Limb (tissue), 2 donors: Measurements from ENCODE around the gene UGDH.
A peak's percentile ranks its signal among the peaks of the same experiment; 100 is the strongest.
"Not testable (repeated sequence)": the region's sequence is repeated elsewhere in the genome, so short reads cannot be mapped to it uniquely, and the experiment has no call there.

Experiments used
- DNase-seq, 2 donors: peaks; one replicate each; pipeline ENCODE4 v3.0.0-alpha.2; 2016; ENCODE audit errors: extremely low spot score in 2 of 2

Gene UGDH

GRCh38 chr4:39529534-39529933 lies 2.3 kb upstream of the UGDH start:
- no peak for DNase-seq

GRCh38 chr4:39528061-39528465 lies 824 bp upstream of the UGDH start:
- peak in 1 of 2 donors; percentile 40 for DNase-seq

DNA sequence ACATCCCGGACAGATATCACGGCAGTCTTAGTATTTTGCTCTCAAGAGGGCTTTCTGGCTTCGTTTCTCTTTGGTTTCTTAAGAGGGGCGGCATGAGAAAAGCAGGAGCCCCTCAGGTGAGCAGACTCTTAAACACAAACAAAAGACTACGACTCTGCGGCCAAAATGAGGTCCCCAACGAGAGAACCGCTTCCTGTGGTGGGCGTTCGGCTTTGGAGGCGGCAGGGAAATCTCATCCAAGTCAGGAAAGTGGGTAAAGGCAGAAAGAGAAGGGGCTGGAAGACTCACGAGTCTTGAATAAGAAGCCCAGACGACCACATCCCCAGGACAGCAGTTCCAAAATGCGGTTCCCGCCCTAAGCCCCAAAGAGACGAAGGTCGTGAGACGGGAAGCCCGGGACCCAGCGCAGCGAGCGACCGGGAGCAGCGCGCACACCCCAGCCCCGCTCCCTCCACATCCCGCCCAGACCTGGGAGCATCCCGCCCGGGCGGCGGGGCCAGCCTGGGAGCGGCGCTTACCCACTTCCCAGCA lies 409 bp downstream of the UGDH start:
- DNase-seq, result no peak

DNA sequence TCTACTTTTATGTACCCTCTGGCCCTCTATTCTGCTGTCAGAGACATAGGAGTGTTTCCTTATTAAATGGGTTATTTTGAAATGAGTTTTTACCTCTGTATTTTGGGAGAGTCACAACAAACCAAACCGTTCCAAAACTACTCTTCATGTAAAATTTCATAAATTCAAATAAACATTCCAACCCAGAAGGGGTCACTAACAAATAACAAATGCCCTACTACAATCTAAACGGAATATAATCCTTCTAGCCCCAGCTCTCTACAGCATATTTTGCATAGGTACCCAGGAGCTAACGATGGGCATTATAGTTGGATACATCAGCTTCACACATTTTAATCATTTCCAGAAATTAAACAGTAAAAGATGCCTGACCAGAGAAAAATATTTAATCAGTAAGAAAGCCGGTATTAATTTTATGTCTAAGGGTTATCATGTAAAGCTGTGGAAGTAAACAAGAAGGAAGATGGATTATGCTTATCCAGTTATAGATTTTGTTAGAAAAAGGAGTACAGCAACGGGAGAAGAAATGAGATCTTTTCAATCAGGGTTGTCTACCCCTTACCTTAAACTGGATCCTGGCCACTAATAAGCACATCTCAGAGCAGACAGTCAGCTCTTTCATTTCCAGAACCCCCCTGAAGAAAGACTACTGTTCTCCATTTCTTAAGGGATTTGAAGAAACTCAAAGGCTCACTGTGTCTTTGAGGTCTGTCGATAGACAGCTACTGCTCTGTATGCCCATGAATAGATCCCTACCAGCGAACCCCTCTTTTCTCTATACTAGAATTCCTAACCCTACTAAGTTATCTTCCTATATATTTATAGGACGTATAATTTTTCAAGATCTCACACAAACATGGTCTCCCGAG lies 1.2 kb downstream of the UGDH start:
- no peak for DNase-seq

DNA sequence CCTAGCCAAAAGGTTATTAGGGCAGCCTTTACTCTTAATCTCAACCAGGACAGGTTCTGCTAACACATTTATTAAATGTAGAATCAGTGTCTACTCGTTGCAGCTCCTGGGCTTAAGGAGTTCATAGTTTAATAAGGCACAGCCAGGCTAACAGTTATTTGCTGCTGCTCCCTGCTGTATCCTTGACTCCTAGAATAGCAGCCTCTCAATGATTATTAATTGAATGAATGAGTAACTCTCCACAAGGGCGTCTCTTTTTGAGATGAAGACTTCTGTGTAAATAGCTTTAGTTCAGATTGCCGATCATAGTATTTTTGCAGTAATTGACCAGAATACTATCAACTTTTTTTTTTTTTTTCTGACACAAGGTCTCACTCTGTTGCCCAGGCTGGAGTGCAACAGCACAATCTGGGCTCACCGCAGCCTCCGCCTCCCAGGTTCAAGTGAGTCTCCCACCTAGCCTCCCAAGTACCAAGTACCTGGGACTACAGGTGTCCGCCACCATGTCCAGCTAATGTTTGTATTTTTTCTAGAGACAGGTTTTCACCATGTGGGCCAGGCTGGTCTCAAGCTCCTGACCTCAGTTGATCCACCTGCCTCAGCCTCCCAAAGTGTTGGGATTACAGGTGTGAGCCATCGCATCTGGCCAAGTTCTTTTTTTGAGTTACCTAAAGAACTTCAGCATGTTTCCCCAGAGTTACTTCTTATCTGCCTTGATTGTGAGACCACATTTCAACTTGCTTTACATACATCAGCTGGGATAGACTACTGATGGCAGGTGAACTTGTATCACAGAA lies 2.9 kb downstream of the UGDH start:
- DNase-seq, result no peak

DNA sequence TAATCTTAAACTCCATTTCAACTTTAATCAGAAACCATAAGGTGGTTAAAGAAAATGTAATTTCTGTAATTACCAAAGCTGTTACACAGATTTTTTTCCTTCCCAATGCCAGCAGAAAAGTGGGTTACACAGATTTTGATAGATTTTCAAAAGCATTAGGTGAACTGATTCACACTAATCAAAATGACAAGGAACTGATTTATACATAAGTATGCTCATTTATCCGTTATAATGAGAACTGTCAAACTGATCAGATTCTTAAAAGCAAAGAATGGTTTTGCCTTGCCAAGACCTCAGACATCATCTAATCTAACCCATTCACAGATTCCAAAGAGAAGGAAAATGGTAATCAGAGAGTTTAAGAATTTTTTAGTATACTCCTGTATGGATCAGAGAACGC lies 5.2 kb downstream of the UGDH start:
- DNase-seq, result no peak

DNA sequence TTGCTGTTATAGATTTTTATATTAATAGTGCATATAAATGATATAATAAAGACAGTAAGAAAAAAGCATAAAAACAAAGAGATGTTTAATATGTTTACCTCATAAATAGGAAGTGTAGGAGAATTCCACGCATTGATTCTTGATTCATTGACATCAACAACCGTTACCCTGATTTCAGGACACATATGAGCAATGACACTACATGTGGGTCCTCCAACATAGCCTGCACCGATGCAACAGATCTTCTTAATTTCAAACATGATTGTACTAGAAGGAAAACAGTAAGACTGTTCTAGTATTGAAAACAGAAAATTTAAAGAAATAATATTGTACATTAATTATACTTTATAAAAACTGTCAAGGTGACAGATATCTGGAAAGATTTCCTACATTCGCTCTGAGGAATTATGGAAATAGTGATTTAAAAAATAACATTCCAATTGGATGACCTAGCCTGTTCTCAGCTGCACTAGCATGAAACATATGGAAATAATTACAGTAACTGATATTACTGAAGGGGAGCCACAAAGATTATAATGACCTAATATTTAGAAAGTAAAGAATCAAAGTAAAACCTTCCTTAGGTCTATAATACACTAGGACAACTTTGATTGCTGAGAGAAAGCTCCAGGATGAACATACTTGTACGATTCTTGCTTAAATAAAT lies 5.9 kb downstream of the UGDH start:
- DNase-seq, result peak in 1 of 2 donors; percentile 63

DNA sequence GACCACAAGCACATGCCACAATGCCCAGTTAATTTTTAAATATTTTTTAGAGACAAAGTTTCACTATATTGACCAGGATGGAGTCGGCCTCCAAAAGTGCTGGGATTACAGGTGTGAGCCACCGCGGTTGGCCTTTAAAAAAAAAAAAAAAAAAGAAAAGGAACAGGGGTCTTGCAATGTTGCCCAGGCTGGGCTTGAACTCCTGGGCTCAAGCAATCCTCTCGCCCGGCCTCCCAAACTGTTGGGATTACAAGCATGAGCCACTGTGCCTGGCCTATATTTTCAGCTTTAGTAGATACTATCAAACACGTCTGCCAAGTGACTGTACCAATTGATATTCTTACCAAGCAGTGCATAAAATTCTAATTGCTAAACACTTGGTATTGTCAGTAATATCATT lies 8.8 kb downstream of the UGDH start:
- DNase-seq, result no peak

- no peak for DNase-seq
Measured at GRCh38 chr4:39516407-39516966, 10.8 kb downstream of the UGDH start.

DNA sequence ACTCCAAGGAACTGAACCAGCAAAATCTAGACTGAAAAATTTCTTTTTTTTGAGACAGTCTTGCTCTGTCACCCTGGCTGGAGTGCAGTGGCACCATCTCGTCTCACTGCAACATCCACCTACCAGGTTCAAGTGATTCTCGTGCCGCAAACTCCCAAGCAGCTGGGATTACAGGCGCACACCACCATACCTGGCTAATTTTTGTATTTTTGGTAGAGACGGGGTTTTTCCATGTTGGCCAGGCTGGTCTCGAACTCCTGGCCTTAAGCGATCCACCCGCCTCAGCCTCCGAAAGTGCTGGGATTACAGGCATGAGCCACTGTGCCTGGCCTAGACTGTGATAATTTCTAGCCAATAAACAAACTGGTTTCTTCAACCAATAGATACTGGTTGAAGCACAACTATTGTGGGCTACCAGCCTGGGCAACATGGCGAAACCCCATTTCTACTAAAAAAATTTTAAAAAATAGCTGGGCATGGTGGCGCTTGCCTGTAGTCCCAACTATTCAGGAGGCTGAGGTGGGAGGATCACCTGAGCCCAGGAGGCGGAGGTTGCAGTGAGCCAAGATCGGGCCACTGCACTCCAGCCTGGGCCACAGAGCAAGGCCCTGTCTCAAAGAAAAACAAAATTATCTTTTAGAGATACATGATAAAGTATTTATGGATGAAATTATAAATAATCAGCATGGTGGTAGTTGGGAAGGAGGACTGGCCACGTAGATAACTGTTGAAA lies 11.4 kb downstream of the UGDH start:
- DNase-seq, result not testable (repeated sequence)

DNA sequence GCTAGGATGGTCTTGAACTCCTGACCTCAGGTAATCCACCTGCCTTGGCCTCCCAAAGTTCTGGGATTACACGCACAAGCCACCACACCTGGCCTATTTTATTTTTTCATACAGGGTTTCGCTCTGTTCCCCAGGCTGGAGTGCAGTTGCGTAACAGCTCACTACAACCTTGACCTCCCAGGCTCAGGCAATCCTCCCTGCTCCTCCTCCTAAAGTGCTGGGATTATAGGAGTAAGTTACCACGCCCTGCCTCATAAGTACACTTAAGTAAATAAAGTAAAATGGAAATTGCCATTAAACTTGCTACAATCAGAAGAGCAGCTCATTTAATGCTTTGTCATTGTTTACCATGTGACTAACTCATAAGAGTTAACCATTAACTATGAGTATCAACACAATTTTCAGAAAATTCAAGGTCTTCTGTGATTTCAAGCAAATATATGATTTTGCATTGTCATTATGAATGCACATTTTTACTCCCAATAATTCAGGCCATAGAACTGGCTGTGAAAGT lies 12.3 kb downstream of the UGDH start:
- no peak for DNase-seq

DNA sequence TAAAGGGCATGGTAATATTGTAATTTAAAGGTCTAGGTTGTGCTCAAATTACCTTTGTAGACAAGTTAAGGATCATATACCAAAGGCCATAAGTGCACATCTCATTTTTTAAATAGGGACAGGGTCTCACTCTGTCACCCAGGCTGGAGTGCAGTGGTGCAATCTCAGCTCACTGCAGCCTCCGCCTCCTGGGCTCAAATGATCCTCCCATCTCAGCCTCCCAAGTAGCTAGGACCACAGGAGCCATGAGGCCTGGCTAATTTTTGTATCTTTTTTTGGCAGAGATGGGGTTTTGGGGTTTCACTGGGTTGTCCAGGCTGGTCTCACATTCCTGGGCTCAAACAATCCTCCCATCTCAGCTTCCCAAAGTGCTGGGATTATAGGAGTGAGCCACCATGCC lies 13.0 kb downstream of the UGDH start:
- DNase-seq, result not testable (repeated sequence)

DNA sequence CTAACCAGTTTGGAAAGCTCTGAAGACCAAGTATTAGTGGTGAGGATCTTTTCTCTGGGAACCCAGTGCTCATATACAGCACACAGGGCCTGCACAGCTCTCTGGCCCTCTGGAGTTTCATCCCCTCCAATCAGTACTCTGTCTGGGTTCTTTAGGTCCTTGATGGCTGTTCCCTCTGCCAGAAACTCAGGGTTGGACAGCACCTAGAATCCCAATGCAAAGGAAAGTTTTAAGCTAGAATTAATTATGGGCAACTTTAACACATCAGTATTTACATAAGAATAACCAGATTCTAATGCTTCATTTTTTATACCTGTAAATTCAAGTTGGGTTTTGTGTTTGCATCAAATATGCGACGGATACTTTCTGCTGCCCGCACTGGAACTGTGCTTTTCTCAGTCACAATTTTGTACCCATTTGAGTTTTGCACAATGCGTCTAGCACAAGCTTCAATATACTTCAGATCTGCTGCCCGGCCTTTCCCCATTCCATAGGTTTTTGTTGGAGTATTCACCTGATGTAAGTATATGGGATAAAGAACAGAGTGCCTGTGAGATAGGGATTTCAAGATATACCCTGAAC lies 16.8 kb downstream of the UGDH start:
- DNase-seq, result no peak

- DNase-seq, result no peak
Measured at GRCh38 chr4:39505581-39505980, 21.7 kb downstream of the UGDH start.

- no peak for DNase-seq
Measured at GRCh38 chr4:39504538-39504937, 22.7 kb downstream of the UGDH start.

- not testable (repeated sequence) for DNase-seq
Measured at GRCh38 chr4:39502664-39503035, 24.6 kb downstream of the UGDH start.

DNA sequence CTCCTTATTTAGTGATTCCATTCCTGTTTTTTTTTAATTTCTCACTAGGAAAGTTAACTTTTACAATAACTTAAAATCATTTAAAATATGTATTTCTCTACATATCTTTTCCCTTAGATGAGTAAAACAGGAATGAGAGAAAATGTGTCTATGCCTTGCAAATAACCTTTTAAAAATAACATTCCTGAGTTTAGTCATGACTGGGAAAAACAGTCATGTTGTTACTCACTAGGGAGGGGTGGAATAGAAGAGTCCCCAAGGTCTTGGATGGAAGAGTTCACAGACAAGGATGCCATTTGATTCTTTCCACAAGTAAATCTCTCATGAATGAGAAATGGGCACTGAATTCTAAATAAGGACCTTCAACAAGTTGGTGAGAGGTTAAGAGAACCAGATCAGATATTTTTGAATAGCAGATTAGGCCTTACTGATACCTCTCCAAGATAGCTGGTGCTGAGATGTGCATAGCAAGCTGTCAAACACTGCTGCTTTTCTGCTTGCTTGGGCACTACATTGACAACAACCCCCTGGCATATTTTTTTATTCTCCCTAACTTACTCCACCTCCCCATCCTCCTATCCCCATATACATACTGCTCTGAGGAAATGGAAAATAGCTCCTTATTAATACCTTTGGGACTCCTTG lies 25.1 kb downstream of the UGDH start:
- no peak for DNase-seq

- no peak for DNase-seq
Measured at GRCh38 chr4:39498727-39499020, 28.6 kb downstream of the UGDH start.

GRCh38 chr4:39497909-39498726 lies 29.1 kb downstream of the UGDH start:
- DNase-seq, result no peak
